ENCODE results near the gene TNRC6B. TPM values are rescaled to one million over a fixed set of nuclear protein-coding genes. Genes with fewer than 3 reads are reported as not detected.

TNRC6B gene
- total and polyA plus RNA-seq, 2 of the 13 experiments (the other 11 are each of a cell fraction or from before 2014, with no cell fraction given) = 8.9 to 13.2 TPM

DNA sequence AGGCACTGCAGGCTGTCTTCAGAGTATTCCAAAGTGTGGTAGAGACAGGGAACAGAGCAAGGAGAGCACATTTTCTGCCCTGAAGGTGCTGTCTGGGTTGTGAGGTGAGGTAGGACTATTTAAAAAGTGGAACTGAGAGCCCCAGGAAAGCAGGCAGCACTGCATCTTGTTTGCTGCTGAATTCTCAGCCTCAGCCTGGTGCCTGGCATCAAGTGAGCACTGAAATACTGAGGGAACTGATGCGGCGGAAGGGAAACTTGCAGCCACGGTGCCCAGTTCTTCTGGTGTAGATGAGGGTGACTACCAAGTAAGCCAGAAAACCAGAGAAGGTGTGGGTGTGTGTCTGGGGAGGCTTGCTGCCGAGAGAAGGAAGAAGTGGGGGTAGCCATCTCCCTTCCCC lies 59.5 kb downstream of the TNRC6B start (continued):
- TF ChIP-seq, protein P1, sequence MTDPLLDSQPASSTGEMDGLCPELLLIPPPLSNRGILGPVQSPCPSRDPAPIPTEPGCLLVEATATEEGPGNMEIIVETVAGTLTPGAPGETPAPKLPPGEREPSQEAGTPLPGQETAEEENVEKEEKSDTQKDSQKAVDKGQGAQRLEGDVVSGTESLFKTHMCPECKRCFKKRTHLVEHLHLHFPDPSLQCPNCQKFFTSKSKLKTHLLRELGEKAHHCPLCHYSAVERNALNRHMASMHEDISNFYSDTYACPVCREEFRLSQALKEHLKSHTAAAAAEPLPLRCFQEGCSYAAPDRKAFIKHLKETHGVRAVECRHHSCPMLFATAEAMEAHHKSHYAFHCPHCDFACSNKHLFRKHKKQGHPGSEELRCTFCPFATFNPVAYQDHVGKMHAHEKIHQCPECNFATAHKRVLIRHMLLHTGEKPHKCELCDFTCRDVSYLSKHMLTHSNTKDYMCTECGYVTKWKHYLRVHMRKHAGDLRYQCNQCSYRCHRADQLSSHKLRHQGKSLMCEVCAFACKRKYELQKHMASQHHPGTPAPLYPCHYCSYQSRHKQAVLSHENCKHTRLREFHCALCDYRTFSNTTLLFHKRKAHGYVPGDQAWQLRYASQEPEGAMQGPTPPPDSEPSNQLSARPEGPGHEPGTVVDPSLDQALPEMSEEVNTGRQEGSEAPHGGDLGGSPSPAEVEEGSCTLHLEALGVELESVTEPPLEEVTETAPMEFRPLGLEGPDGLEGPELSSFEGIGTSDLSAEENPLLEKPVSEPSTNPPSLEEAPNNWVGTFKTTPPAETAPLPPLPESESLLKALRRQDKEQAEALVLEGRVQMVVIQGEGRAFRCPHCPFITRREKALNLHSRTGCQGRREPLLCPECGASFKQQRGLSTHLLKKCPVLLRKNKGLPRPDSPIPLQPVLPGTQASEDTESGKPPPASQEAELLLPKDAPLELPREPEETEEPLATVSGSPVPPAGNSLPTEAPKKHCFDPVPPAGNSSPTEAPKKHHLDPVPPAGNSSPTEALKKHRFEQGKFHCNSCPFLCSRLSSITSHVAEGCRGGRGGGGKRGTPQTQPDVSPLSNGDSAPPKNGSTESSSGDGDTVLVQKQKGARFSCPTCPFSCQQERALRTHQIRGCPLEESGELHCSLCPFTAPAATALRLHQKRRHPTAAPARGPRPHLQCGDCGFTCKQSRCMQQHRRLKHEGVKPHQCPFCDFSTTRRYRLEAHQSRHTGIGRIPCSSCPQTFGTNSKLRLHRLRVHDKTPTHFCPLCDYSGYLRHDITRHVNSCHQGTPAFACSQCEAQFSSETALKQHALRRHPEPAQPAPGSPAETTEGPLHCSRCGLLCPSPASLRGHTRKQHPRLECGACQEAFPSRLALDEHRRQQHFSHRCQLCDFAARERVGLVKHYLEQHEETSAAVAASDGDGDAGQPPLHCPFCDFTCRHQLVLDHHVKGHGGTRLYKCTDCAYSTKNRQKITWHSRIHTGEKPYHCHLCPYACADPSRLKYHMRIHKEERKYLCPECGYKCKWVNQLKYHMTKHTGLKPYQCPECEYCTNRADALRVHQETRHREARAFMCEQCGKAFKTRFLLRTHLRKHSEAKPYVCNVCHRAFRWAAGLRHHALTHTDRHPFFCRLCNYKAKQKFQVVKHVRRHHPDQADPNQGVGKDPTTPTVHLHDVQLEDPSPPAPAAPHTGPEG (CRISPR knock-in tag; IDR thresholded peaks at IDR 0.05) = no peak
- no peak for TF ChIP-seq CREB1 (IDR thresholded peaks at IDR 0.05)
- TF ChIP-seq CREB1 (CRISPR knock-in tag; IDR thresholded peaks at IDR 0.05) = no peak
- TF ChIP-seq ZSCAN25 (CRISPR knock-in tag; IDR thresholded peaks at IDR 0.05) = no peak
- no peak for TF ChIP-seq MTA1 (CRISPR knock-in tag; IDR thresholded peaks at IDR 0.05; ENCODE audit: borderline replicate concordance)

DNA sequence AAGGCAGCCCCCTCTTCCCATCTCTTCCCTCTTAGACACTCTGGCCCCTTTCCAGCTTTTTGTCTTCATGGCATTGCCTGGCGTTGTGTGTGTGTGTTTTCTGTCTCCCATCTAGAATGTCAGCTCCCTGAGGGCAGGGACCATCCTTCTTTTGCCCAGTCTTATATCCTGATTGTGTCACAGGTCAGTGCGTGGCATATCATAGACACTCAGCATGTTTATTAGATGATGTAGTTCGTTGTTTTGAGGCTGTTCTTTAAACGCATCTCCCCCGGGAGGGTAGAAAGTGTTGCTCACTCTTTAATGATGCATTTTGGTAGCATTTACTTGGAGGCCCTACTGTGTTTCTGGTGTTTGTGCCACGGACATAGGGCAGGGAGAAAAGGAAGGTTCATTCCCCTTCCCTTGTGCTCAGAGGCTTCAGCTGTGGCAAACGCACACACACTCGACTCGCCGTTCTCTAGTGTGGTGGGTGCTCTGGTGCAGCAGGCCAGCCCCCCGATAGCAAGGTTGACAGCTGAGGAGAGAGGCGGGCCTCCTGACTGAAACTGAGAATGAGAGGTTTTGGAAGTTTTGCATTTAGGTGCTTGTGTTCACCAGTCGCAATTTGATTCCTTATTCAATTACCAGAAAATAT lies 60.2 kb downstream of the TNRC6B start:
- Histone ChIP-seq H3K27me3 (ENCODE audit: control insufficient read depth in 1 of 2, insufficient read depth in 2 of 2, low read length in 2 of 2) (no peaks in the 10 kb centered on the region), H2AFZ (ENCODE audit: low read length) (no peak overlapping the region), H3K4me2 (ENCODE audit: low read depth, low read length) (no peak overlapping the region), H3K36me3 (replicated peaks in 1 of 2; ENCODE audit: control insufficient read depth in 1 of 2, insufficient read depth in 2 of 2, low read length in 2 of 2) (peaks cover 5 to 11% of the 10 kb centered on the region in 2 experiments; a peak in 2 of 5 replicates), H3K4me1 (ENCODE audit: insufficient read depth, low read length) (no peaks in the 10 kb centered on the region), H3K4me3 (replicated peaks in 1 of 3; ENCODE audit: insufficient read depth in 1 of 3, low read depth in 2 of 3, low read length in 3 of 3) (no peak overlapping the region), H3K9me3 (ENCODE audit: low read length) (no peaks in the 10 kb centered on the region), H3K79me2 (ENCODE audit: insufficient read depth, low read length) (peaks cover 45% of the 10 kb centered on the region), H3K27ac (ENCODE audit: extremely low read length, insufficient read depth, low read length) (no peak overlapping the region), H3K9ac (ENCODE audit: insufficient read depth, low read depth, low read length) (no peak overlapping the region), H4K20me1 (ENCODE audit: insufficient read depth, low read length) (peaks cover 17% of the 10 kb centered on the region)
- intact Hi-C loops (cut with micrococcal nuclease; ENCODE audit: unreplicated experiment) (no loop called here), in situ Hi-C loops (cut with HindIII; ENCODE audit: extremely low pct_ligation_motif_present, low pct_unique_long_range_greater_than_20kb) (no loop called here)
- FAIRE-seq = no peak
- ATAC-seq = no peak
- 98% methylated on average over 13 of the region's 13 CpGs for WGBS (ENCODE audit: low lambda C conversion rate)
- ChIA-PET CTCF (ENCODE audit: low intra/inter-chr PET ratio, low total read pairs) (no interaction called here), POLR2A (no interaction called here)
- BruUV-seq (replicated peaks) = no TSS peak
- DNase-seq (ENCODE audit: low spot score) = no peak
- no peak for TF ChIP-seq HIVEP1 (CRISPR knock-in tag; IDR thresholded peaks at IDR 0.05)
- no peak for TF ChIP-seq SRSF4 (IDR thresholded peaks at IDR 0.05; ENCODE audit: low read depth, low read length, poor library complexity, severe bottlenecking)
- no peak for TF ChIP-seq KDM5A (IDR thresholded peaks at IDR 0.05; ENCODE audit: borderline replicate concordance, low read length)
- no peak for TF ChIP-seq ZNF460 (CRISPR knock-in tag; IDR thresholded peaks at IDR 0.05; ENCODE audit: borderline replicate concordance)
- TF ChIP-seq ZNF274 (CRISPR knock-in tag; IDR thresholded peaks at IDR 0.05) = no peak
- TF ChIP-seq ZNF224 (CRISPR knock-in tag; IDR thresholded peaks at IDR 0.05) = no peak
- TF ChIP-seq SMAD9 (CRISPR knock-in tag; IDR thresholded peaks at IDR 0.05) = no peak
- TF ChIP-seq TRIM24 (CRISPR knock-in tag; IDR thresholded peaks at IDR 0.05) = no peak
- TF ChIP-seq EHMT2 (IDR thresholded peaks at IDR 0.05; ENCODE audit: borderline replicate concordance, low read depth, low read length) = no peak
